Activated T-helper 1 cell treated with Interleukin-2 at 50 U/mL for 16 hours (primary cell): ENCODE data around the gene ZBTB22.

Experiments used
- DNase-seq: peaks from one replicate; pipeline ENCODE4 v3.0.0-alpha.2; 2020; ENCODE audit warnings: low read depth

The ZBTB22 gene

DNA sequence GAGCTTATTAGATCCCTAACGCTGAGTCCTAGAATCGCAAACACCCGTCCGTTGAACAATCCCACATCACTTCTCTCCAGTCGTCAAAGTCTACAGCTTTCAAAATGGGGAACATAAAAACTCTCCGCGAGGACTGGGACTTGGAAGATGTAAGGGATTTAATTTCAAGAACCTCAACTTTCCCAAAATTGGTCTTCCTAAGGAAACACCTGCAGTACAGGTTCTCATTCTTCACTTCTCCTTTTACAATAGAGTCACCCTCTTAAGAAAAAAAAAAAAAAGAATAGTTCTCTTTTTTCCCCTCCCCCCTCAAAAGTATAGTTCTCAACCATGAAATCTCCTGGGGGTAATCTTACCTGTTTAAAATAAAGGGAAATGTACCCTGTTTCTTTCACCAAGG, 6.6 kb upstream of the ZBTB22 start:
- DNase-seq, result no peak

DNA sequence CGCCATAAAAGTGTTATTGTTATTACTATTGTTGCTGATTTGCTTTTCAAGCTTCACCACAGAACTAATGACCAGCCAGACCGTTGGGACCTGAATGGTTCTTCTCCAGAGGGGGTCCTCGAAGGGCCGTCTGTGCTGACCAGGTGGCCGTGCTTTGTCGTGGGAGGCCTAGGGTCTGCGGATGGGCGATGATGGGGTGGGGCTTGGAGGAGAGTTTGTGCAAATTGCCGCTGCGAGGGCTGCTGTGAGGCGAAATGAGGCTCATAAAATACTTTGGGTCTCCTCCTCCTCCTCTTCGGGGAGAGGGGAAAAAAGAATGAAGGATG, 6.0 kb upstream of the ZBTB22 start:
- DNase-seq, result no peak

DNA sequence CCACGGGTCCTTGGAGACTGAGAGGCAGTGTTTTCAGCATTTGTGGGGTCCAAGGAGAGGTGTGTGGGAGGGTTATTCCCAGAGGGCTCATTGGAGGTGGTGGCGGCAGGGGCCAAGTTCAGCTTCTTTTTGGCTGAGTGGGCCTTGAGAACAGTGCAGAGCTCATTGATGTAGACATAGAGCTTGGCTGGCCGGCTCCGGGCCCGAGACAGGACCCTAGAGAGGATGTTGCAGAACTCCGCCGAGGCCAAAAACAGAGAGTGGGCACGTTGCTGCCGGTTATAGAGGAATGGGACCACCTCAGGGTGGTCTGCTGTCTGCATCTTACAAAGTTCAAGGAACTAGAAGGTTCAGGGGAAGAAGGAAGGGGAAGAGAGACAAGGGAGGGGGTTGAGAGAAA, 3.7 kb upstream of the ZBTB22 start:
- DNase-seq, result no peak

DNA sequence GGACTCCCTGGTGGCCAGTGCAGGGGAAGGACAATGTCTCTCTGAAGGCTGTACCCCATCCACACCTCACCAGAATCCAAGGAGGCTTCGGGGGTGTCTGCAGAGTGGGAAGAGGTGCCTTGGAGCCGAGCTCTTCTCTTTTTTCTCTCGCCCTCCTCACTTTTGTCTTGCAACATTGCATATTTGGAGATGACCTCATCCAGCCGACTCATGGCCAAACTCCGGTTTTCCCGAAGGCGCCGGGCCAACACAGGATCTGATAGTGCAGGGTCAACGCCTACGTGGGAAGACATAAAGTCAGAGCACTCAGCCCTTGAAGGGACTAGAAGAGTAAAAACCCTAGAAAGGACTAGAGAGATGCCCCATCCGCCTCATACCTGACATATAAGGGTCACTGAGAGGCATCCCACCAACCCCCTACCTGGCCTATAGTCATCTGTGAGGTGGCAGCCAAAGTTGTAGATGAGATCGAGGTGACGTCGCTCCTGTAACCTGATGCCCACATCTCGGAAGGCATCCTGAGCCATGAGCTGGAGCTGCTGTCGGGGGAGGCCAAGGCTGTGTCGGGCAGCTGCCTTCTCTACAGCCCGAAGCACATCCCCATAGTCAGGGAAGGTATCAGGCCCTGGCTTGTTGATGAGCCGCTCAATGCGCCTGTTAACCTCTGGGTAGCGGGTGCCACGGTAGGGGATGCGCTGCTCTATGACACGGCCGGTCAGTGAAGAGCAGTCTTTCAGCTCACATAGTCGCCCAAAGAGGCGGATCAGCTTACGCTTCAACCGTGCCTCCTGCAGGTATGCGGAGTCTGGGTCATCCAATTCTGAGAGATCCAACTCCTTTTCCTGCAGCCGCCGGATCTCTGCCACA, 3.0 kb upstream of the ZBTB22 start:
- DNase-seq, result no peak

DNA sequence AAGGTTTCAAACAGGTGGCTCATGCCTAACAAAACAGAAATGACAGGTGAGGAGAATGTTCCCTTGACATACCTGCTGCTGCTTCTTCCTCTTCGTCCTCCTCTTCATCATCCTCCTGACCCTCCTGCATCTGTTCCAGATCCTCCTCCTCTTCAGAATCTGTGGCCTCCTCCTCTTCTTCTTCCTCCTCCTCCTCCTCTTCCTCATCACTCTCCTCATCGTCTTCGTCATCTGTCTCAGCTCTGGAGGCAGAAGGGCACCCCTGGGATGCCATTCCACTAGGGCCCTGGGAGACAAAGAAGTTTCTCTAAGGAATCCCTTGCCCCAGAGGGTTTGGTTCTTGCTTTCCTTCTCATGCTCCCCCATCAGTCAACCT, 2.4 kb upstream of the ZBTB22 start:
- DNase-seq, result no peak

DNA sequence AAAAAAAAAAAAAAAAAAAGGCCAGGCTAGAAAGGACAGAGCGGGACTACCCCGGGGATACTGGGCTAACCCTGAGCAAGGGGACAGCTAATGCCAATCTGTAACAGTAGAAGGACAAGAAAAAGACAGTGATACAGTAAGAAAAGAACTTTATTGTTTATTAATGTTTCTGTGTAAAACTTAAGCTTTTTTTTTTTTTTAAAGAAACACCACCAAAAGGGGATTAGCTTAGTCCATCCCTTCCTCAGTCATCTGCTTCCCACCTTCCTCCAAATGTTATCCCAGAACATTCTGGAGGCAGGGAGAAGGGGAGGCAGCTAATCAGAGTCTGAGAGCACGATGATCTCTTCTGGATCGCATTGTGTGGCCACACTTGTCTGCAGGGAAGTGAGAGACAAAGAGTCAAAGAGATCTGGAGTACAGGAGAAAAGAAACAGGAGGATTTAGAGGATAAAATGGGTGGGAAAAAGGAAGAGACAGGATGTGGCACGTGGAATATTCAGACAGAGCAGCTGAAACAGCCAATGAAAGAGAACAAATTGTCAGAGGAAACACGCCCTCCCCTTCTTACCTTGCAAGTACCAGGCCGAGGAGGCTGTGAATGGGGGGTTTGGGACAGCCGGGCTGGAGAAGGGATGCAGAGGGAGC, 1.0 kb upstream of the ZBTB22 start:
- no peak for DNase-seq

DNA sequence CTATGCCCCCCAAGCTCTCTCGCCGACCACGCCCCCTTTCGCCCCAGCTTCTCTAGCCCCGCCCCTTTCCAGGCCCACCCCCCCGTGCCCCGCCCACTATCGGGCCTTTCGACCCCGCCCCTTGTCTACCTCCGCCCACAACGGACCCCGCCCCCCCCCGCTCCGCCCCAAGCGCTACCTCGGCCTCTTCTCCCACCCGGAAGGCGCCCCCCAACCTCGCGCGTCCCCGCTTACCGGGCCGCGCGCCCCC, 200 bp downstream of the ZBTB22 start:
- DNase-seq, result peak; percentile 52

DNA sequence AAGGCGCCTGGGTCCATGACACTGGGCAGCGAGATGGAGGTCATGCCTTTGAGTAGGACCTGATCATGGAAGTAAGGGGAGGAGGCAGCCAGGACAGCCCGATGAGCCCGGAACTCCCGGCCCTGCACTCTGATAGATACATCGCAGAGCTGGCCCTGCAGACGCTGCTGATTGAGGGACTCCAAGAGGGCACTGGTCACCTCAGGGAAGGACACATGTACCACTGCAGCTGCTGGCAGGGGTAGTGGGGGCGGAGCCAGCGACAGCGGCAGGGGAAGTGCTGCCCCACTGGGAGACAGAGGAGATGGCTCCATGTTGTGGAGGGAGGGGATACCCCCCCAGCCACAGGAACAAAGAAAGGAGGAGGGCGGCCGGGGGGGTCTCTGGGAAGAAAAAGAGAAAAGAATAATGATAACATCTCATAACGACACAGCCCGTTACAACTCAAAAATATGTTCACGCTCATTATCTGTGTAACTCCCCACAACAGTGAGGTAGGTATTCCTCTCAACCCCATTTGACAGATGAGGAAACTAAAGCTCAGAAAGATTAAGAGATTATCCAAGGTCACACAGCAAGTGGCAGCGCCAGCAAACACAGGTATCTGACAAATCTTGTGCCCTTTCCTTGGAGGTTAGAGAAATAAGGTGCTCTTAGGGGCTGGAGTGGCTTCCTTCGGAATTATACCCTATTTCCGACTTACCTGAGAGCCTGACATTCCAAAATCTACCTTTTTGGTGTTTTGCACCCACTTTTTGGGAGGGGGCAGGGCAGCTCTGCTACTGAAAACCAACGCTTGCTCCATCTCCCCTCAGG, 733 bp downstream of the ZBTB22 start:
- no peak for DNase-seq

DNA sequence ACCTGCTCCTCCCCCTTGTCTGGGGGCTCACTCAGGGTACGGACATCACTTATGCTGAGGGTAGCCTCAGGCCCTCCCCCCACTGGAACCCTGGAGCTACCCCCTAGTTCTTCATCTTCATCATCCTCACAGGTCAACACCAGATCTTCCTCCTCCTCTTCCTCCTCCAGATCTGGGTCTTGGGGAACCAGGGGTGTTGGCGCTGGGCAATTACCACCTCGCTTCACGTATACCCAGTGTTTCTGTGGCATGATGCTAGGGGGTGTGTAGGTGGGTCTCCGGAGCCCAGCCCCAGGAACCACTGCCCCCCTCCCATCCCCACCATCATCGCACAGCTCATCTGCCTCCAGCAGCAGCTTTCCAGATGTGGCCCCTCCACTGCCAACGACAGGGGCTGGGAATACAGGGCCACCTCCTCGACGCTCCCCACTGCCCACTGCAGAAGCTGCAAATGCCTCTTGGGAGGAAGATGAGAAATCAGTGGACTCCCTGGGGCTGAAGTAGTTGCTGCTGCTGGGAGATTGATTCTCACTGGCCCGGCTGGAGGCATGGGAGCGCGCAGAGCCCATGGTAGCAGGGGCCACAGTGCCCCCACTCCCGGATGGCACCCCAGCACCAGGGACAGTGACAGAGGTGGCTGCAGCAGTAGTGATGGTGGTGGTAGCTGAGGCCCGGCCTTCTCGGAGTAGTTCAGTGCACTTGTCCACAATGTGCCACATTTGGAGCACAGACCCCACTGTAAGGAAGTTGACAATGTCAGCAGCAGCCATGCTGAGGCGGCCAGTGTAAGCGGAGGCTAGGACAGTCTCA, 1.5 kb downstream of the ZBTB22 start:
- DNase-seq, result no peak

DNA sequence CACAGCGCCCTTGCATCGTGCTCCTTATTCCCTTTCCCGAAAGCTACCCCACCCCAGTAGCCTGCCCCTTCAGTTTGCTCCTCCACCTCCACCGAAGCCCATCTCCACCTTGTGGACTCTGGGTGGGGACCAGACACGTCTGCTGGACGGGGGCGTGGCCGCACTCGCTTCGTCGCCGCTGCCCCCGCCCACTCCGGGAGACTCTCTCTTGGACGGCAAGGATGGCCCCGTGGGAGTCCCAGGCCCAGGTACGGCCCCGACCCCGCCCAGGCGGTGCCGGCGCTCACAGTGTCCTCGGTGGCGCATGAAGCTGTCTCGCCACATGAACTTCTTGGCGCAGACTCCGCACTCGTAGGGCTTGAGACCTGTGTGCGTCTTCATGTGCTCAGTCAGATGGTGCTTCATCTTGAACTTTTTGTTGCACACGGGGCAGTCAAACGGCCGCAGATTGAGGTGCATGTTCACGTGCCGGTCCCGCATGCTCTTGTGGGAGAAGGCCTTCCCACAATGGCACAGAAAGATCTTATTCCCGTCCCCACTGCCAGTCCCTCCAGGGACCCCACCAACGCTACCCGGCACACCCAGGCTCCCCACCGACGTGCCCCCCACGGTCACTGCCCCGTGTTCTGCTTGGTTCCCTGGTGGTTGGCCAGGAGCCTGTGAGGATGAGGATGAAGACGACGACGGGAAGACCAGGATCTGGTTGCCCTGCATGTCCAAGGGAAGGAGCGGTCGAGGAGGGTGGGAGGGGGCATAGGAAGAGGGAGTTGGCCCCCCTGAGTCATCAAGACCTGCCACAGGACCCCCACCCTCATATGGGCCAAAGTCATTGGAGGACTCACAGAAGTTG, 2.4 kb downstream of the ZBTB22 start:
- no peak for DNase-seq

DNA sequence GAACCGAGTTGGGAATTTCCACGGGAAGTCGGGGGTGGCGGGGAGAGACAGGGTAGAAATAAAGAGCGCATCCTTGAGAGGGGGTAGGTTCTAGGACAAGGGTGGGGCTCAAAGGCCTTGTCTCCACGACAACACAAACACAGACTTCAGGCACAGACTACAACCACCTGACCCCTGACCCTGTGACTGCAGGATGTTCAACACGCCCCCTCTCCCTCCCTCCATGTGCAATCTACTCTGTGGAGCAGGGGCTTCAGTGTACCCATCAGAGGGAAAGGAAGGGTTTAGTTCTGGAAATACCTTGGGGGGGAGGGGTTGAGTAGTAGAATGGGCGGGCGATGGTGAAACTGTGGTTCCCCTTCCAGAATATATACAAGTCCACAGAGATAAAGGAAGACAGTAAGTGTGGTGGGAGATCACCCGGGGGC, 3.0 kb downstream of the ZBTB22 start:
- DNase-seq, result no peak

DNA sequence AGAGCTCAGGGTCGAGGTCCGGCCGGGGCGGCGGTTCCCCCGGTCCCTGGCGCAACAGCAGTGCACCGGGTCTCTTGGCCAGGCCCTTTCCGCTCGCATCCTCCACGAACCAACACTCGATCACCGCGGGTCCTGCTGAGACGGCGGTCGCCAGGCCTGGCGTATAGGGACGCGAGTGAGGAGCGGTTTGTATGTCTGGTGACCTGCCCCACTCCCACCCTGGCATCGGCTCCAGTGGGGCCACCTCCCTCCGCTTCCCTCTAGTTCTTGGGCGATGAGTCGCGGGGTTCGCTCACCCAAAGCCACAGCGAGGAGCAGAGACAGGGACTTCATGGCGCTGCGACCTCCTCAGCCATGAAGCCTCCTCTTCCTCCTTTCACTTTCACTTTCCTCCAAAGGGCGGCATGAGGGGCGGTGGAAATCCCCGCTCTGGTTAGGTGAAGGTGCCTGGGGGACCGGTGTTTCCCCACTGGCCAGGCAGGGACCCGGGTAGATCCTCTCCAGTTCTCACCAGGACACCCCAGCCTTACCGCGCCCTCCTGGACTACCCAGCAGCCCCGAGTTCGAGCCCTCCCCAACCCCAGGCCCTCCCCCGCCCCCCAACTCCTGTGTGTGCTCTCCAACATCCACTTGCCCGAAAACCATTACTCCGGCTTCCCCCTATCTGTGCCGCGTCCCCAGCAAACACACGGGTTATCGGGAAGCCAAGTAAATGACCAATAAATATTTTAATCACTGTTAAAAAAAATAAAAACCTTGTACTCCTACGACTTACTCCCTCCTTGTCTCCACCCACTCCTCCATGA, 3.6 kb downstream of the ZBTB22 start, which contains the start of gene TAPBP:
Gene TAPBP, minus strand, starts transcription at position 370 of the 806 bp plus-strand sequence. Its CDS starts 37 bp downstream, at position 333.
- peak; percentile 65 for DNase-seq

DNA sequence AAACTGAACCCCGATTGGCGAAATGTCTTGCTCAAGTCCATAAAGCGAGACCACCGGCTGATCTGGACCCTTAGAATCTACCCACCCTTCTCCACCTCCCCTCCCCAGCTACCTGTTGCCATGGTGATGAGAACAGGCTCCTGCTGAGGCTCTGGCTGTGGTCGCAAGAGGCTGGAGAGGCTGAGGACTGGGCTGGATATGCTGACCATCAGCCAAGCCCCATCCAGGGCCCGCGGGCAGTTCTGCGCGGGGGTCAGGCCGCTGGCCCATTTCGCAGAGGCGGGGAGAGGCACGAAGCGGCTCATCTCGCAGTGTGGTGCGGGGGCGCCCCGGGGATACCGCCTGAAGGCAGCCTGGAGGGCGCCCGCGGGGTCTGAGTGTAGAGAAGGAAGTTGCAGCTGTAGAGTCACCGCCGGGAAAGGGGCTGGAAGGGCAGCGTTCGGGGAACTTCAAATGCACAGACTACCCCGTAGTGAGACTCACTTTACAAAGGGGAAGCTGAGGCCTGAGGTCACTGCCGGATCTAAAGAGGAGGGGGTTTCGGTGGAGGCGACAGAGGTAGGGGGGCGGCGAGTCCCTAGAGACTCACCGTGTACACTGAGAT, 4.3 kb downstream of the ZBTB22 start:
- DNase-seq, result no peak

DNA sequence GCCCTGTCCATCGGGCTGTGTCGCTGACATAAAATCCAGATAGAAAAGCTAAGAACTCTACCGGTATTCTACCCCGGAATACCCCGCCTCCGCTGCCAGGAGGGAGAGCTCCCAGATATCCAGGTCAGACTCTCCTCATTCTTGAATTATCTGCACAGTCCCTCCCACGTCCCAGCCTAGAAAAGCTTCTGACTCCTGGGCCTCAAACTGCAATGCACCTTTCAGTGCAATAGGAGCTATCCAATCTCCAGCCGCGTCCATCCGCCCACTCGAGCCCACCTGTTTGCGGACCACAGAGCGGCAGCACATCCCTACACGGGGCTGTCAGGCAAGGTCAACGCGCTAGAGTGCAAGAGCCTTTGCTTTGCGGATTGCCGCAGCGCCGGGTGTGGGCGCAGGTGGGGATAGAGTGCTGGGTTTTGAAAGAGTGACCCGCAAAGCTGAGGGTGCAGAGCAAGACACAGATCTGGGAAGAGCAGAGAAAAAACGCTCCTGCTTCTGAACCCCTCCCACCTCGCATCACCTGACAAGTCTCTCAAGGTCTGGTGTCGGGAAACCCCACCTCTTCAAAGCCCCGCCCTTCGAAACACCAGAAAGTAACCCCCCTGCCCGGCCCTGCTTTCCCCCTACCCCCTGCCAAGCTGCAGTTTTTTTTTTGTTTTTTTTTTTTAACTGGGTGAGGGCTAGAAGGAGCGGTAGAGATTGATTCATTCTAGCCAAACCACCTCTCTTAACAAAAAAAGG, 5.0 kb downstream of the ZBTB22 start:
- DNase-seq, result peak; percentile 64

DNA sequence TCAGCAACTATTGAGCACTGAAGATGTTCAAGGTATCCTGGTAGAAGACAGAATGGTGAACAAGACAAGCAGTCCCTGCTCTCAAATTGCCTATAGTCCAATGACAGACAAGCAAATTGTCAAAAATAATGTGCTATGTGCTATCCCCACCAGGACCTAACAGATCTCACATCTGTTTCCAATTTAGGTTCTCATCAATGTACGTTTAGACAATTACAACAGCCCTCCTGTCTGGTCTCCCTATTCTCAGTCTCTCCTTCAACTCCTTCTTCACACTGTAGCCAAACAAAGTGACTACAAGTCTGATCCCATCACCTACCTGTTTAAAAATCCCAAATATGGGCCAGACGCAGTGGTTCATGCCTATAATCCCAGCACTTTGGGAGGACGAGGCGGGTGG, 11.2 kb downstream of the ZBTB22 start:
- DNase-seq, result no peak

DNA sequence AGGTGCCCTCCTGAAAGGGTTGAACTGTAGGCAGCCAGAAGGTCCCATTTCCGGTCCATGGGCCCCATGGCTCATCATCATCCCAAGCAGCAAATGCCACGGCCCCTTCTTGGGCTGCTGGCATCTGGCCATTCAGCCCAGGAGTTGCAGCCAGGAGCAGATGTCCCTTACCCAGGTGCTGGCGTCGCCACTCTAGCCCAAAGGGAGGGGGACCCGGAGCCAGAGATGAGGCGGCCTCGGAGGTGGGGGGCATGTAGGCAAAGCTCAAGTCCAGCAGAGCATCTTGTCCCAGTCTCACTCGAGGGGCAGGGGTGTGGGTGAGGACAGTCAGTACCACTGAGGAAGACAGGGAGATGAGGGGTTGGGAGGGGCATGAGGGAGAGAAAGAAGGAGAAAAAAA, 12.5 kb downstream of the ZBTB22 start:
- DNase-seq, result no peak

DNA sequence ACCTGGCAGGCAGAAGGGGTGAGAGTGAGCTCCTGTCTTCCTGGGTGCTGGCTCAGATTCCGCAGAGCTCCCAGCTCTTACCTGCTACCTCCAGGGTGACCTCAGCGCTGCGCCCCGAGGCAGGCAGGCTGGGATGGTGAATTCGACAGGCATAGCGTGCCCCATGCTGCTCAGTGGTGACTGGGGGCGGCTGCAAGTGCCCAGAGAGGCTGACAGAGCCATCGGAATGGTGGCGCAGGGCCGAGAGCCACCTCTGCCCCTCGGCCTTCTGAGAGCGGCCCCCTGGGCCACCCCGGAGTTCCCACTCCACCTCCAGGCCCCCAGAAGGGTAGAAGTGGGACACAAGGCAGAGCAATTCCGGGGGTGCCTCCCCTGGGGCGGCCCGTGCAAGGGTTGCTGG, 13.3 kb downstream of the ZBTB22 start:
- DNase-seq, result no peak

DNA sequence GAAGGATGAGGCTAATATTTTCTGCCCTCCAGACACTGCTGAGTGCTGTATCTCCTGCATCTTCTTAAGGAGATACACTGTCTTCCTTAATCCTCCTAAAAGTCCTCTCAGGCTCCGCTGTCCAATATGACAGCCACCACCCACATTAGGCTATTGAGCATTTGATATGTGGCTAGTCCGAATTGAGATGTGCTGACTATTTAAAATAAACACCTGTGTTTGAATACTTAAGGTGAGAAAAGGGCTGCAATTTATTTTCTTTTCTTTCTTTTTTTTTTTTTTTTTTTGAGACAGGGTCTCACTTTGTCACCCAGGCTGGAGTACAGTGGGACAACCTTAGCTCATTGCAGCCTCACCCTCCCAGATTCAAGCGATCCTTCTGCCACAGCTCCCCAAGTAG, 15.7 kb downstream of the ZBTB22 start:
- no peak for DNase-seq

DNA sequence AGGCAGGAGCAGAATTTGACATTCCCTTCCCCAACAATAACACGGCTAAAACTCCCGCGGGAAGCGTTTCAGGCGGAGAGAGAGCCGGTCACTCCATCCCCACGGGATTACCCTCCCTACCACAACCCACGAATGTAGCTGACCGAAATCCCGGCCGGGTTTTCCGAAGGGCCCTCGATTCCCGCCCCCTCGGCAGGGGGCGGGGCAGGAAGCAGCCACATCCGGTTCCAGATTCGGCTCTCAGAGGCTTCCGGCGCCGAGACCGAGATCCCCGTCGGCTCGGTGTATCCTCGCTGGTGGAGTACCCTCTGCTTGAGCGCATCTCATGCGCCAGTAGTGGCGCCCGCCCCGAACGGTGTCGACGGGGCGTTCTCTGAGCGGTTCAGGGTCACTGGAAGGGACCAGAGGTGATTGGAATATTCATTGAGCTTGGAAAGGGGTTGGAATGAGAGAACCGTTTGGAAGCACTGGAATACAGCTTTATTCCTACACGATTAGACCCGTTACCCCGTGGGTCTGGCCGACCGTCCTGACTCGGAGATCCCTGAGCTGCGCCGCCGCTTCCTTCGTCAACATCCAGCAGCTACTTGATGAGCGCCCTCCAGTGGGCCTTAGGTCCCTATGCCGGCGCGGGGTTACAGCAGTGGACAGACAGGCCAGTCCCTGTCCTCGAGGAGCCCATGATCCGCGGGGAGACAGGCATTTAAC, 18.2 kb downstream of the ZBTB22 start:
- peak; percentile 90 for DNase-seq
